HCT116 (cell line): Measurements from ENCODE around the gene CCDC87.

Experiments
- ATF3 ChIP-seq: IDR thresholded peaks from 2 replicates; pipeline ENCODE4 v1.6.1; 2012
- CEBPB ChIP-seq: IDR thresholded peaks from 2 replicates; pipeline ENCODE4 v1.6.1; 2012; ENCODE audit warnings: low read depth
- CTCF ChIP-seq, 3 experiments: fragments of 200-600 bp in 1 of 3; sonication (generic) in 1 of 3; IDR thresholded peaks in 2 of 3; conservative IDR thresholded peaks in 1 of 3; 2 replicates each; pipeline ENCODE4 v1.5.1; 2012 to 2017; ENCODE audit warnings: low read depth in 2 of 3, low read length in 2 of 3, antibody characterized with exemption in 1 of 3, borderline replicate concordance in 1 of 3, control low read depth in 1 of 3, mild to moderate bottlenecking in 1 of 3, mixed read lengths in 1 of 3, mixed run types in 1 of 3, moderate library complexity in 1 of 3; ENCODE audit not compliant: insufficient read depth in 1 of 3
- ELF1 ChIP-seq: IDR thresholded peaks from 2 replicates; pipeline ENCODE4 v1.6.1; 2012; ENCODE audit warnings: low read depth, borderline replicate concordance
- EZH2 ChIP-seq: fragments of 200-600 bp; sonication (generic); IDR thresholded peaks from 2 replicates; pipeline ENCODE4 v1.6.1; 2017; ENCODE audit warnings: antibody characterized with exemption, mixed run types
- EZH2phosphoT487 ChIP-seq: fragments of 200-600 bp; IDR thresholded peaks from 2 replicates; pipeline ENCODE4 v1.6.1; 2018; ENCODE audit warnings: antibody characterized with exemption, borderline replicate concordance
- JUND ChIP-seq: IDR thresholded peaks from 2 replicates; pipeline ENCODE4 v1.6.1; 2012
- MAX ChIP-seq: IDR thresholded peaks from 2 replicates; pipeline ENCODE4 v1.6.1; 2012
- POLR2A ChIP-seq: IDR thresholded peaks from 2 replicates; pipeline ENCODE4 v1.7.0; 2011; ENCODE audit warnings: borderline replicate concordance; ENCODE audit not compliant: insufficient read depth, insufficient read length; ENCODE audit errors: extremely low read depth
- POLR2AphosphoS5 ChIP-seq: IDR thresholded peaks from 2 replicates; pipeline ENCODE4 v1.6.1; 2011; ENCODE audit warnings: mild to moderate bottlenecking, low read depth, low read length, moderate library complexity
- RAD21 ChIP-seq: IDR thresholded peaks from 2 replicates; pipeline ENCODE4 v1.6.1; 2012; ENCODE audit warnings: low read depth, mild to moderate bottlenecking
- SIN3A ChIP-seq: IDR thresholded peaks from 2 replicates; pipeline ENCODE4 v1.6.1; 2012; ENCODE audit warnings: low read depth
- SP1 ChIP-seq: IDR thresholded peaks from 2 replicates; pipeline ENCODE4 v1.6.1; 2012; ENCODE audit warnings: low read depth
- SRF ChIP-seq: IDR thresholded peaks from 2 replicates; pipeline ENCODE4 v1.6.1; 2012; ENCODE audit warnings: low read depth

- TF ChIP-seq POLR2A: no peak
- no peak for TF ChIP-seq SIN3A
- no peak for TF ChIP-seq RAD21
- no peak for TF ChIP-seq CTCF (IDR thresholded peaks at IDR 0.05 in 2 of 3, conservative IDR thresholded peaks at IDR 0.05 in 1 of 3; ENCODE audit: borderline replicate concordance in 1 of 3, insufficient read depth in 1 of 3, low read depth in 2 of 3, low read length in 2 of 3)
- TF ChIP-seq ELF1: no peak
- TF ChIP-seq SRF: no peak
- no peak for TF ChIP-seq EZH2phosphoT487
- no peak for TF ChIP-seq MAX
- no peak for TF ChIP-seq CEBPB
- no peak for TF ChIP-seq POLR2AphosphoS5
- no peak for TF ChIP-seq JUND
- no peak for TF ChIP-seq ATF3
- TF ChIP-seq SP1: no peak
- TF ChIP-seq EZH2: no peak
Measured at GRCh38 chr11:66559866-66560676, 32.8 kb downstream of the CCDC87 start.
